WI38 (cell line): ENCODE results near the gene MRPL38.

Source experiments
- H3K4me3 ChIP-seq: 2 replicates; pipeline ENCODE4 v1.5.1; 2011; ENCODE audit warnings: low read depth, mild to moderate bottlenecking, control low read depth, low read length
- CTCF ChIP-seq: IDR thresholded peaks from 2 replicates; pipeline ENCODE4 v1.5.1; 2012; ENCODE audit warnings: low read depth, mild to moderate bottlenecking, control low read depth, low read length

Gene MRPL38

GRCh38 chr17:75925912-75926311, 21.2 kb upstream of the MRPL38 start:
- H3K4me3 ChIP-seq: no peak overlapping the region
- no peak for TF ChIP-seq CTCF

DNA sequence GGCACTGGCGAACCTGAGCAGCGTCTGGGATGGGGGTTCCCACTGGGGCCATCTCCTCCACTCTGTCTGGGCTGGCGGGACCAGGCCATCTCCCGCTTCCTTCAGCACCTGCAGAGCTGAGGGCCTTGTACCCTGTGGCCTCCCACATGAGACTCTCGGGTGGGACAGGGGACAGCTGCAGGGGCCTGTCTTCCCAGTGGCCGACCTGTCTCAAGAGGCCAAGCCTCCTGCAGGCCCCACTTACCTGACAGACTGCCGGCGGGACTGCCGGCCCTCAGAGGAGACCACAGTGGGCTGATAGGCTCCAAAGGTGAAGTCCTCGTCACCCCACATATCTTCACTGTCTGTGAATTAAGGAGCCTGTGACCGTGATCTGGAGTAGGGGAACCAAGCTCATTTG, 20.4 kb upstream of the MRPL38 start:
- no peak overlapping the region for H3K4me3 ChIP-seq
- TF ChIP-seq CTCF: no peak

DNA sequence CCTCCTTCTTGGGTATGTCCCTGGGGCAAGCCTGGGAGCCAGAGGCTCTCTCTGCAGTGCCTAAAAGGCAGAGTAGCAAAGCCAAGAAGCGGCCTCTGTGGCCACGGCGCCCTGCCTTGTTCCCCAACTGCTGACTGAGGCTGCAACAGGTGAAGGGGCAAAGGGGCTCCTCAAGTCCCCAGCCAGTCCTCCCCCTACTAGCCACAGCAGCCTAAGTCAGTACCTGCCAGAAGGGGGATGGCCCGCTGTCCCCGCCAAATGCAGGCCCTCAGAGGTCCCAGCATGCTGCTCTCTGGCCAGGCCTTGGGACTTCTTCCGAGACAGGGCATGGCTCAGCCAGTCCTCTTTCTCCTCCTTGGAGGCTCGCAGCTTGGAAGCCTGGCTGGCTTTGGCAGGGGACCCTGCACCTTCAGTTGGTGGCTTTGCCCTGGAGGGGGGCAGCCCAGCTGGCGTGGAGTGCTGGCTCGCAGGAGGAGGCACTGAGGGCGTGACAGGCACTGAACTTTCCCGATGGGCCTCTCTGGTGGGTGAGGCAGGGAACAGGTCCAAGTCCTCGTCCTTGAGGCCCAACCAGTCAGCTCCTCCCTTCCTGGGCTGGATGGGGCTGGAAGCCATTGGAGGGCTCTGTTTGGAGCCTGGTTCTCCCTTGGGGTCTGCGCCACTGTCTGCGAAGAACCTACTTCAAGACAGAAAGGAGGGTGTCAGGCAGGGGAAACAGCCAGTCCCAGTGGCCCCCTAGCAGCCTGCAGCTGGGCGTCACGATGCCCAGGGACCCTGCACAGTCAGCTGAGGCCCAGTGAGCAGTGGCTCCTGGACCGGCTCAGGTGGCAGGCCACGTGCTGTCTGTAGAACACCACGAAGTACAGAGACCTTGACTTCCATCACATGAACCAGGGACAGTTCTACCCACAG, 18.5 kb upstream of the MRPL38 start:
- no peak overlapping the region for H3K4me3 ChIP-seq
- no peak for TF ChIP-seq CTCF

GRCh38 chr17:75922173-75922961, 17.7 kb upstream of the MRPL38 start:
- H3K4me3 ChIP-seq: no peak overlapping the region

GRCh38 chr17:75921596-75921995, 16.9 kb upstream of the MRPL38 start:
- TF ChIP-seq CTCF: no peak
- H3K4me3 ChIP-seq: no peak overlapping the region

More at GRCh38 chr17:75922173-75922961, 17.7 kb upstream of the MRPL38 start:
- TF ChIP-seq CTCF: no peak

DNA sequence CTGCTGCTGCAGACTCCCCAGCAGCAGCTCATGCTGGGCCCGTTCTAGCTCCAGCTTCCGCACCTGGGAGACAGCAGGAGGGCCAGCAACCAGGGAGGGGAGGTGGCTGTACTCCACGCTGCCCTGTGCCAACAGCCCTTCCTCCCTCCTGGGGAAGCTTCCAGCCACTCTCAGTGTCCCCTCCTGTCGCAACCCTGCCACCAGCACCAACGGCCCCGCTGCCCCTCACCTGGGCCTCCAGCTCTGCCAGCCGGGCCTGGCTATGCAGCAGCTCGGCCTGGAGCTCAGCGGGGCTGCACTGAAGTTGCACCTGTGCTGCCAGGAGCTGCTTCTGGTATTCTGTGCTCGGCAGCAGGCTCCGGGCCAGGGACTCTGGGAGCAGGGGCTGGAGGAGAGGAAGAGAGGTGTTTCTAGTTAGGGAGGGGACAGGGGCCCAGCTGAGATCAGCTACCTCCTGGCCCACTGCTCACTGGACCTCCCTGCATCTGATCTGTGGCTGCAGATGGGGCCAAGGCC, 15.4 kb upstream of the MRPL38 start:
- no peak overlapping the region for H3K4me3 ChIP-seq
- TF ChIP-seq CTCF: no peak
